A549 (cell line): ENCODE results near the gene HYOU1.

Experiments
- ELK1 ChIP-seq: fragments of 150-350 bp; IDR thresholded peaks from 2 replicates; pipeline ENCODE4 v1.6.1; 2014; ENCODE audit warnings: low read depth, mild to moderate bottlenecking, low read length
- EP300 ChIP-seq, 2 experiments: fragments of >200 bp; sonication (Bioruptor Twin); formaldehyde crosslinking; IDR thresholded peaks; 2 replicates in 1 of 2; 3 replicates in 1 of 2; pipeline ENCODE4 v1.6.1; 2016 to 2017
- GATA3 ChIP-seq: IDR thresholded peaks from 2 replicates; pipeline ENCODE4 v1.6.1; 2012; ENCODE audit warnings: borderline replicate concordance
- HOXB5 ChIP-seq: fragments of 250-450 bp; sonication (Bioruptor Pico); IDR thresholded peaks from 2 replicates; pipeline ENCODE4 v1.5.0; 2020; ENCODE audit warnings: mild to moderate bottlenecking, moderate library complexity
- MYC ChIP-seq: IDR thresholded peaks from 2 replicates; pipeline ENCODE4 v1.6.1; 2012; ENCODE audit warnings: mild to moderate bottlenecking, inconsistent platforms, low read length, improper control_type of control experiment, borderline replicate concordance
- POLR2A ChIP-seq: IDR thresholded peaks from 2 replicates; pipeline ENCODE4 v1.6.1; 2012; ENCODE audit warnings: mild to moderate bottlenecking, low read length
- RAD21 ChIP-seq, 2 experiments: fragments of >200 bp in 1 of 2; sonication (Bioruptor Twin) in 1 of 2; formaldehyde crosslinking in 1 of 2; IDR thresholded peaks in 1 of 2; conservative IDR thresholded peaks in 1 of 2; 2 replicates in 1 of 2; 3 replicates in 1 of 2; pipeline ENCODE4 v1.6.1; 2012 to 2018; ENCODE audit warnings: inconsistent platforms in 1 of 2
- RFX5 ChIP-seq: fragments of 450-650 bp; IDR thresholded peaks from 2 replicates; pipeline ENCODE4 v1.7.1; 2014; ENCODE audit warnings: antibody characterized with exemption, mild to moderate bottlenecking, moderate library complexity
- TF ChIP-seq, protein P1 (sequence below): fragments of >200 bp; sonication (Bioruptor Twin); formaldehyde crosslinking; IDR thresholded peaks from 3 replicates; pipeline ENCODE4 v1.5.1; 2016
- TF ChIP-seq, protein P2 (sequence below): IDR thresholded peaks from 2 replicates; pipeline ENCODE4 v1.6.1; 2012; ENCODE audit warnings: low read depth, borderline replicate concordance
- TF ChIP-seq, protein P3 (sequence below): IDR thresholded peaks from 2 replicates; pipeline ENCODE4 v1.6.1; 2012

DNA sequence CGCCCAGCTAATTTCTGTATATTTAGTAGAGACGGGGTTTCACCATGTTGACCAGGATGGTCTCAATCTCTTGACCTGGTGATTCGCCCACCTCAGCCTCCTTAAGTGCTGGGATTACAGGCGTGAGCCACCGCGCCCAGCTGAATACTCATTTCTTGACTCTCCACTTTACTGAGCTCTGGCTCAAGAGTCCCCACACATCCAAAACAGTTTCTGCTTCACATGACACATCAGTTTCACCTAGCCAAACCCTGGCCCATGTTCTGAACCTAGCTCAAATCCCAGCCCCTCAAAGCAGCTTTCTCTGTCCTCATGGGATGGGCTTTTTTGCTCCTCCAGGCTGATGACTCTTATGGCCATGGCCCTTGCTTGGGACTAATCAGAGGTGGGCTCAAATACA is 9.8 kb downstream of the HYOU1 start:
- TF ChIP-seq, protein P1, sequence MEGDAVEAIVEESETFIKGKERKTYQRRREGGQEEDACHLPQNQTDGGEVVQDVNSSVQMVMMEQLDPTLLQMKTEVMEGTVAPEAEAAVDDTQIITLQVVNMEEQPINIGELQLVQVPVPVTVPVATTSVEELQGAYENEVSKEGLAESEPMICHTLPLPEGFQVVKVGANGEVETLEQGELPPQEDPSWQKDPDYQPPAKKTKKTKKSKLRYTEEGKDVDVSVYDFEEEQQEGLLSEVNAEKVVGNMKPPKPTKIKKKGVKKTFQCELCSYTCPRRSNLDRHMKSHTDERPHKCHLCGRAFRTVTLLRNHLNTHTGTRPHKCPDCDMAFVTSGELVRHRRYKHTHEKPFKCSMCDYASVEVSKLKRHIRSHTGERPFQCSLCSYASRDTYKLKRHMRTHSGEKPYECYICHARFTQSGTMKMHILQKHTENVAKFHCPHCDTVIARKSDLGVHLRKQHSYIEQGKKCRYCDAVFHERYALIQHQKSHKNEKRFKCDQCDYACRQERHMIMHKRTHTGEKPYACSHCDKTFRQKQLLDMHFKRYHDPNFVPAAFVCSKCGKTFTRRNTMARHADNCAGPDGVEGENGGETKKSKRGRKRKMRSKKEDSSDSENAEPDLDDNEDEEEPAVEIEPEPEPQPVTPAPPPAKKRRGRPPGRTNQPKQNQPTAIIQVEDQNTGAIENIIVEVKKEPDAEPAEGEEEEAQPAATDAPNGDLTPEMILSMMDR = no peak
- TF ChIP-seq, protein P2, sequence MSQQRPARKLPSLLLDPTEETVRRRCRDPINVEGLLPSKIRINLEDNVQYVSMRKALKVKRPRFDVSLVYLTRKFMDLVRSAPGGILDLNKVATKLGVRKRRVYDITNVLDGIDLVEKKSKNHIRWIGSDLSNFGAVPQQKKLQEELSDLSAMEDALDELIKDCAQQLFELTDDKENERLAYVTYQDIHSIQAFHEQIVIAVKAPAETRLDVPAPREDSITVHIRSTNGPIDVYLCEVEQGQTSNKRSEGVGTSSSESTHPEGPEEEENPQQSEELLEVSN = no peak
- TF ChIP-seq POLR2A (no peak), RAD21 (conservative IDR thresholded peaks at IDR 0.05 in 1 of 2, IDR thresholded peaks at IDR 0.05 in 1 of 2) (no peak), MYC (no peak), EP300 (IDR thresholded peaks at IDR 0.05) (no peak), GATA3 (no peak), ELK1 (no peak), RFX5 (no peak), HOXB5 (CRISPR knock-in tag) (no peak)
- TF ChIP-seq, protein P3, sequence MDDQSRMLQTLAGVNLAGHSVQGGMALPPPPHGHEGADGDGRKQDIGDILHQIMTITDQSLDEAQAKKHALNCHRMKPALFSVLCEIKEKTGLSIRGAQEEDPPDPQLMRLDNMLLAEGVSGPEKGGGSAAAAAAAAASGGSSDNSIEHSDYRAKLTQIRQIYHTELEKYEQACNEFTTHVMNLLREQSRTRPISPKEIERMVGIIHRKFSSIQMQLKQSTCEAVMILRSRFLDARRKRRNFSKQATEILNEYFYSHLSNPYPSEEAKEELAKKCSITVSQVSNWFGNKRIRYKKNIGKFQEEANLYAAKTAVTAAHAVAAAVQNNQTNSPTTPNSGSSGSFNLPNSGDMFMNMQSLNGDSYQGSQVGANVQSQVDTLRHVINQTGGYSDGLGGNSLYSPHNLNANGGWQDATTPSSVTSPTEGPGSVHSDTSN = no peak
